Activated CD4-positive, CD25-positive, alpha-beta regulatory T cell treated with anti-CD3 and anti-CD28 coated beads, Interleukin-2, amount 50 U/mL, for 72 hours (primary cell): Measurements from ENCODE around the gene FIS1.
"Not testable (repeated sequence)": the region's sequence is repeated elsewhere in the genome, so short reads cannot be mapped to it uniquely, and the experiment has no call there.

Source experiments
- DNase-seq: peaks from one replicate; pipeline ENCODE4 v3.0.0; 2021

Gene FIS1

GRCh38 chr7:101255796-101256195 lies 10.9 kb upstream of the FIS1 start:
- no peak for DNase-seq

GRCh38 chr7:101253199-101253598 lies 8.3 kb upstream of the FIS1 start:
- not testable (repeated sequence) for DNase-seq

GRCh38 chr7:101251871-101252659 lies 7.2 kb upstream of the FIS1 start:
- peak; percentile 97 for DNase-seq

- DNase-seq, result no peak
Measured at GRCh38 chr7:101250324-101250723, 5.4 kb upstream of the FIS1 start.

DNA sequence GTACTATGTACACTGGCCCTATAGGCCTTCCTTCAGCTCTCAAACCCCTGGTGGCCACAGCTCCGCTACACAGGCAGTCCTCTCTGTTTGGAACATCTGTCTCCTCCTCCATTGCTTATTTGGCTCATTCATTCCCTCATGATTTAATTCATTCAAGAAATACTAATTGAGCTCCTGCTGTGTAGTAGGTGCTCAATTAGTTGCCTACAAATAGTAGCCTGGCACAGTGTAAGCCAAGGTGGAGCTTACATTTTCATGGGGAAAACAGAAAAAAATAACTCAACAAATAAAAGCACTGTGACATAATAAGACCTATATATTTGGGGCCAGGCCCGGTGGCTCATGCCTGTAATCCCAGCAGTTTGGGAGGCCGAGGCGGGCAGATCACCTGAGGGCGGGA lies 3.4 kb upstream of the FIS1 start:
- no peak for DNase-seq

GRCh38 chr7:101245147-101245668 lies 327 bp upstream of the FIS1 start:
- DNase-seq, result no peak

- no peak for DNase-seq
Measured at GRCh38 chr7:101243646-101244374, 1.1 kb downstream of the FIS1 start.

DNA sequence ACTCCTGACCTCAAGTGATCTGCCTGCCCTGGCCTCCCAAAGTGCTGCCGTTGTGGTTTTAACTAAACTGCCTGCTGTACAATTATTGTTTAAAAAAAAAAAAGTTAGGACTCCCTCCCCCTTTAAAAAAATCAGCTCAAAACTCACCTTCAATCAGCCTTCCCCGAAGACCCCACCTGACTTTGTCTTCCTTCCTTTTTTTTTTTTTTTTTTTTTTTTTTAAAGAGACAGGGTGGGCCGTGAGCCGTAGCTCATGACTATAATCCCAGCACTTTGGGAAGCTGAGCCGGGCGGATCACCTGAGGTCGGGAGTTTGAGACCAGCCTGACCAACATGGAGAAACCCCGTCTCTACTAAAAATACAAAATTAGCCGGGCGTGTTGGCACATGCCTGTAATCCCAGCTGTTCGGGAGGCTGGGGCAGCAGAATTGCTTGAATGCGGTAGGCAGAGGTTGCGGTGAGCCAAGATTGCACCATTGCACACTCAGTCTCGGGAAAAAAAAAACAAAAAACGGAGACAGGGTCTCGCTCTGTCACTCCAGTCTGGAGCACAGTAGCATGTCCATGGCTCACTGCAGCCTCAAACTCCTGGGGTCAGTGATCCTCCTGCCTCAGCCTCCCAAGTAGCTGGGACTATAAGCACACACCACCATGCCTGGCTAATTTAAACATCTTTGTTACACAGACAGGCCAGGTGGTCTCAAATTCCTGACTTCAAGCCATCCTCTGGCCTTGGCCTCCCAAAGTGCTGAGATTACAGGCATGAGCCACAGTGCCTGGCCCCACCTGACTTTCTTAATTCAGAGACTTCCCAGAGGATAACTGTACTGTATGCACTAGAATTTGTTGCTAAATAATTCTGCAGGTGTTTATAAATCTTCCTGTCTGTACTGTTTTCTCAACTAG lies 3.2 kb downstream of the FIS1 start:
- no peak for DNase-seq

- no peak for DNase-seq
Measured at GRCh38 chr7:101241015-101241363, 3.9 kb downstream of the FIS1 start.

DNA sequence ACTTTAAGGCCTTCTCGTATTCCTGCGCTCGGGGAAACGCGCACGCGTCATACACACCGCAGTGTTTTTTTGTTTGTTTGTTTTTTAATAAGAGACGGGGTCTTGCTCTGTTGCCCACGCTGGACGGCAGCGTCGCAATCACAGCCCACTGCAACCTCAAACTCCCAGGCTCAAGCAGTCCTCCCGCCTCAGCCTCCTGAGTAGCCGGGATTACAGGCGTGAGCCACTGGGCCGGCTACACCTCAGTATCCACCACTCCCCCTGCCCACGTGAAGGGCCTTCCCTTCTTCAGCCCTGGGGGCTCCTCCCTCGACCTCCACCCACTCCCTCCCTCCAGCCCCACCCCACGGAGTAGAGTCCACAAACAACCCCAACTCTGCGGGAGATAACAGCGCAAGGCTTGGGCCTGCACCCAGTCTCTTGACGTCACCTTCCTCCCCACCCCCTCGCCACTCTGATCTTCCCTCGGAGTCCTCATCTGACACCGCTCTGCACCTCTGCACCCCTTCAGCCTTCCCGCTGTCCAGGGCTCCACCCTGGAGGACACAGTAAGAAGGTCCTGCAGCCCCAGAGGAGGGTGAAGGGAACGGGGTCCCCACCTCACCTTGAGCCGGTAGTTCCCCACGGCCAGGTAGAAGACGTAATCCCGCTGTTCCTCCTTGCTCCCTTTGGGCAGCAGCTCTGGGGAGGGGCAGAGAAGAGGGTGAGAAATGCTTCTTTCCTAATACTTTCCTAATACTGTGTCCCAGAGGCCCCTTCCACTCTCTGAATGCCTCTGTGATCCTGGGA lies 4.5 kb downstream of the FIS1 start:
- no peak for DNase-seq

GRCh38 chr7:101239951-101240220 lies 5.0 kb downstream of the FIS1 start:
- no peak for DNase-seq

DNA sequence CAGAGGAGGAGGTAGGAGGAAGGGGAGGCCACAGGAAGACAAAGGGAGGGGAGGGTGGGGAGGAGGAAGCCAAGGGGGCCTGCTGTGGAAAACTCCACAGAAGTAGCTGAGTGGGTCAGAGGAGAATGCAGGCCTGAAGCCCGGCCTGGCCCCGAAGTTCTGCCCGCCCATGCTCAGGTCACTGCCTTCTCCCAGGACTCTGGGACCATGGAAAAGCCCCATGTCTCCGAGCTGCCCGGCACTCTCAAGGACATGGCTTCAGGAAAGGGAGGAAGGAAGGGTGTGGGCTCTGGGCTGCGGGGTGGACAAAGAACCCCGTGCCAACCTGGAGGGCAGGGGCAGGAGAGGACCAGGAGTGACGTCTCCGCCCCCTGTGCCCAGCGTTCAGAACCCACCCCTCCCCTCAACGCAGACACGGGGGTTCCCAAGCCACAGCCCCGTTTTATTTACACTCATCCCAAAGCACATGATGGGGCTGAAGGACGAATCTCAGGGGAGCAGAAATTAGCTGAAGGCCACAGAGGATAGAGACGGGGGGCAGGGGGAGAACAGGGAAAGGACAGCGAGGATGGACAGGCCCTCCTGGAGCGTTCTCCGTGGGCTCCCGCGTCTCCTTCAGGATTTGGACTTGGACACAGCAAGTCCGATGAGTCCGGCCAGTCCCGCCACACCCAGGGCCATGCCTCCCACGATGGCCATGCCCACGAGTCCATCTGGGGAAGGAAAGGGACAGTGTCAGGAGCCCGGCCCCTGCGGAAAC lies 5.5 kb downstream of the FIS1 start:
- DNase-seq, result no peak

GRCh38 chr7:101238226-101239182 lies 6.4 kb downstream of the FIS1 start:
- no peak for DNase-seq

GRCh38 chr7:101237206-101238067 lies 7.4 kb downstream of the FIS1 start, which contains the start of gene CLDN15:
Gene CLDN15, minus strand, starts transcription at chr7:101237802. Its CDS starts 221 bp downstream, at chr7:101237581.
- DNase-seq, result no peak

DNA sequence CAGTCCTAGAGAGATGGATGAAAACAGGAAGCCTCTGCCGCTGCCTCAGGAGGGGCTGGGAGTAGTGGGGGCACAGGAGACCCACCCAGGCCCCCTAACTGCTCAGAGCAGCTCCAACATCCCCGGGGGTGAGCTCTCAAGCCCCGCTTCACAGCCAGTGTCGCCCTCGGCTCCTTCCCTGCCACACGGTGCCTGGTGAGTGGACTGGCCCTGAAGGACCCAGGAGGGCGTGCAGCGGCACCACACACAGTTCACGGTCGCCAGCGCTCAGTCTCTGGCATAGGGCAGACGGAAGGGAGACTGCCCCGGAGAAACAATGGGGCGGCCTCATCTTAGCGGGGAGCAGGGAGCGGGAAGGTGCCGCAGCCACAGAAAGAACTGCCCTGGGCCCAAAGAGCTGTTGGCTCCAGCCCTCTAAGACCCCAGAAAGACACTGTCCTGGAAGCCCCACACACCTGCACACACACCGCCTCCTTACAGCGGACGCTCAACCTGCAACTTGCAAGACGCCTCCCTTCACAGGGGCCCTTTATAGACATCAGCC lies 8.5 kb downstream of the FIS1 start:
- DNase-seq, result no peak

- DNase-seq, result no peak
Measured at GRCh38 chr7:101235522-101235921, 9.4 kb downstream of the FIS1 start.

- DNase-seq, result no peak
Measured at GRCh38 chr7:101235050-101235449, 9.8 kb downstream of the FIS1 start.

- DNase-seq, result no peak
Measured at GRCh38 chr7:101234636-101235035, 10.2 kb downstream of the FIS1 start.

GRCh38 chr7:101233907-101234547 lies 10.9 kb downstream of the FIS1 start:
- no peak for DNase-seq
